SK-N-SH (cell line): ENCODE results near the gene MUC5AC.

ENCODE experiments used
- FOSL2 ChIP-seq: IDR thresholded peaks from 2 replicates; pipeline ENCODE4 v1.4.0; 2012; ENCODE audit warnings: low read depth, mild to moderate bottlenecking, moderate library complexity, borderline replicate concordance
- NFIC ChIP-seq: IDR thresholded peaks from 2 replicates; pipeline ENCODE4 v1.4.0; 2012; ENCODE audit warnings: borderline replicate concordance
- TF ChIP-seq, protein P1 (sequence below): fragments of 200-600 bp; sonication (generic); IDR thresholded peaks from 2 replicates; pipeline ENCODE4 v1.6.1; 2017; ENCODE audit warnings: antibody characterized with exemption, mild to moderate bottlenecking, moderate library complexity

GRCh38 chr11:1228101-1228821 lies 70.5 kb downstream of the MUC5AC start:
- no peak for TF ChIP-seq NFIC
- no peak for TF ChIP-seq FOSL2
- TF ChIP-seq, protein P1, sequence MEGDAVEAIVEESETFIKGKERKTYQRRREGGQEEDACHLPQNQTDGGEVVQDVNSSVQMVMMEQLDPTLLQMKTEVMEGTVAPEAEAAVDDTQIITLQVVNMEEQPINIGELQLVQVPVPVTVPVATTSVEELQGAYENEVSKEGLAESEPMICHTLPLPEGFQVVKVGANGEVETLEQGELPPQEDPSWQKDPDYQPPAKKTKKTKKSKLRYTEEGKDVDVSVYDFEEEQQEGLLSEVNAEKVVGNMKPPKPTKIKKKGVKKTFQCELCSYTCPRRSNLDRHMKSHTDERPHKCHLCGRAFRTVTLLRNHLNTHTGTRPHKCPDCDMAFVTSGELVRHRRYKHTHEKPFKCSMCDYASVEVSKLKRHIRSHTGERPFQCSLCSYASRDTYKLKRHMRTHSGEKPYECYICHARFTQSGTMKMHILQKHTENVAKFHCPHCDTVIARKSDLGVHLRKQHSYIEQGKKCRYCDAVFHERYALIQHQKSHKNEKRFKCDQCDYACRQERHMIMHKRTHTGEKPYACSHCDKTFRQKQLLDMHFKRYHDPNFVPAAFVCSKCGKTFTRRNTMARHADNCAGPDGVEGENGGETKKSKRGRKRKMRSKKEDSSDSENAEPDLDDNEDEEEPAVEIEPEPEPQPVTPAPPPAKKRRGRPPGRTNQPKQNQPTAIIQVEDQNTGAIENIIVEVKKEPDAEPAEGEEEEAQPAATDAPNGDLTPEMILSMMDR: no peak
